ENCODE data around the gene RNF183.

RNF183 gene

GRCh38 chr9:113343732-113344231 lies 40.6 kb upstream of the RNF183 start:
- H3K27ac ChIP-seq (ENCODE audit: low read depth, low read length) = peak overlapping the region; percentile 79
- H3K4me1 ChIP-seq (ENCODE audit: control insufficient read depth in 5 of 5, insufficient read depth in 5 of 5, low read length in 5 of 5) = peaks cover 5 to 26% (median 15%) of the 10 kb centered on the region in 5 donors
- H3K4me3 ChIP-seq (ENCODE audit: low read depth in 1 of 5, low read length in 5 of 5) = no peak overlapping the region
- no peaks in the 10 kb centered on the region for H3K27me3 ChIP-seq (ENCODE audit: control insufficient read depth in 5 of 5, insufficient read depth in 4 of 5, low read length in 5 of 5)
- no peaks in the 10 kb centered on the region for H3K9me3 ChIP-seq (ENCODE audit: control insufficient read depth in 5 of 5, low read length in 5 of 5)
- no peaks in the 10 kb centered on the region for H3K36me3 ChIP-seq (ENCODE audit: control insufficient read depth in 5 of 5, insufficient read depth in 5 of 5, low read length in 5 of 5)
- peak overlapping the region in 1 of 5 donors; percentile 52 for H3K9ac ChIP-seq (ENCODE audit: low read length in 5 of 5)

DNA sequence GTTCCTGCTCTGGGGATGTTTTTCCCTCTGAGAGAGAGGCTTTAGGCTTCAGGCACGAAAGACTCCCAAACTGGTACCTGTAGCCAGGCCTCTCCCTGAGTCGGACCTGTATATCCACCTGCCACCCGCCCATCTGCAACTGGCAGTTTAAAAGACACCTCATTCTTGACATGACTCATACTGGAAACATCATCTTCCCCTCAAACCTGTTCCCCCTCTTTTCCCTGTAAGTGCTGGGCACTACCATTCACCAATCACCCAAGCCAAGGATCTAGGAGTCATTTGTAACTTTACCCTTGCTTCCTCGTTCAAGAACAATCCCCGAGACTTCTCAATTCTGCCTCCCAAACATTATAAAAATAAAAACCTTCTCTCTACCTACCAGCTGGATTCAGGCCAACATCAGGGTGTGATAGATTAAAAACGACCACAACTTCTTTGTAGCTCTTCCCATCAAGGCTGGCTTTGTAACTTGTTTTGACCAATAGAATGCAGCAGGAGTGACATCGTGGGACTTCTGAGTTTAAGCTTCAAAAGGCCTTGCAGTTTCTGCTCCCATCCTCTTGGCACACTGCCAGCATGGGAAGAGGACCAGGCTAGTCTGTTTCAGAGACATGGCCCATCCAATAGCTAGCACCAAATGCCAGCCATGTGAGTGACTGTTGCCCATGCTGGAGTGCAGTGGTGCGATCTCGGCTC lies 38.7 kb upstream of the RNF183 start:
- Histone ChIP-seq H3K9ac (ENCODE audit: low read length in 5 of 5) (no peak overlapping the region), H3K27me3 (ENCODE audit: control insufficient read depth in 5 of 5, insufficient read depth in 4 of 5, low read length in 5 of 5) (no peaks in the 10 kb centered on the region), H3K9me3 (ENCODE audit: control insufficient read depth in 5 of 5, low read length in 5 of 5) (no peaks in the 10 kb centered on the region), H3K4me1 (ENCODE audit: control insufficient read depth in 5 of 5, insufficient read depth in 5 of 5, low read length in 5 of 5) (peaks cover 5 to 26% (median 15%) of the 10 kb centered on the region in 5 donors), H3K27ac (ENCODE audit: low read depth, low read length) (no peak overlapping the region), H3K4me3 (ENCODE audit: low read depth in 1 of 5, low read length in 5 of 5) (no peak overlapping the region), H3K36me3 (ENCODE audit: control insufficient read depth in 5 of 5, insufficient read depth in 5 of 5, low read length in 5 of 5) (no peaks in the 10 kb centered on the region)

DNA sequence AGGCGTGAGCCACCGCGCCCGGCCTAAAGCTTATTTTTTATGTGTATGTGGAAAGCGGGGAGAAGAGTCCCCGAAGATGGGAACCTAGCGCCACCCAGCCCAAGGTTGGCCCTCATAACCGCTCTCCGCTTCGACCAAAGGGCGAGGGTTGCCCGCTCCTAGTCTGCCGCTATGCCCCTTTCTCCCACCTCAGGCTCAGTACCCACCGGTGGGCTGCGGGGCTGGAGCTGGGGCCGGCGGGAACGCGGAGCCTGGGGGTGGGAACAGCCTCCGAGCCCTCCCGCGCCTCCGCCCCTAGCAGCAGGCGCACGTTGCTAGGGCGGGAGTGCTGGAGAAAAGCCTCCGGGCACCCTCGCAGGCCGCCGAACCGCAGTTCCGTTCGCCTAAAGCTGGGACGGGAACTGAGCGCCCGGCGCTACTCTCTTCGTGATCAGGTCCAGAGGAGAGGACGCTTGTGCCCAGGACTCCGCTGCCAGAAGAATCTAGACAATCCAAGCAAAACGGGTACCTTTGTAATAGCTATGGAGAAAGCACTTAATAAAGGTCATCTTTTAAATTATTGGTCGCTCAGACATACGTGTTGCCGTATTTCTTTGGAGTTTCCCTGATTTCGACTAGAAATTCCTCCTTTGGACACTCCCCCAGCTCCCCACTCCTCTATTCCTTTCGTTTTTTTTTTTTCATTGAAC lies 37.0 kb upstream of the RNF183 start, which contains the start of gene WDR31:
Gene WDR31, minus strand, starts transcription at position 265 of the 689 bp plus-strand sequence. CDS start 8,253 bp downstream, outside the sequence.
- peak within 1 kb of the TSS; percentile 52 for H3K27ac ChIP-seq (ENCODE audit: low read depth, low read length)
- H3K4me3 ChIP-seq (ENCODE audit: low read depth in 1 of 5, low read length in 5 of 5) = peak within 1 kb of the TSS; percentile 82 to 94 (median 90)
- peak within 1 kb of the TSS; percentile 72 to 86 (median 76) for H3K9ac ChIP-seq (ENCODE audit: low read length in 5 of 5)
- H3K36me3 ChIP-seq (ENCODE audit: control insufficient read depth in 5 of 5, insufficient read depth in 5 of 5, low read length in 5 of 5) = no peaks in the 10 kb centered on the region
- no peaks in the 10 kb centered on the region for H3K27me3 ChIP-seq (ENCODE audit: control insufficient read depth in 5 of 5, insufficient read depth in 4 of 5, low read length in 5 of 5)
- peaks cover 5 to 26% (median 15%) of the 10 kb centered on the region in 5 donors for H3K4me1 ChIP-seq (ENCODE audit: control insufficient read depth in 5 of 5, insufficient read depth in 5 of 5, low read length in 5 of 5)
- H3K9me3 ChIP-seq (ENCODE audit: control insufficient read depth in 5 of 5, low read length in 5 of 5) = no peaks in the 10 kb centered on the region

- no peaks in the 10 kb centered on the region for H3K27me3 ChIP-seq (ENCODE audit: control insufficient read depth in 5 of 5, insufficient read depth in 4 of 5, low read length in 5 of 5)
- H3K27ac ChIP-seq (ENCODE audit: low read depth, low read length) = no peak overlapping the region
- no peak overlapping the region for H3K9ac ChIP-seq (ENCODE audit: low read length in 5 of 5)
- no peak overlapping the region for H3K4me3 ChIP-seq (ENCODE audit: low read depth in 1 of 5, low read length in 5 of 5)
- peaks cover 2 to 17% (median 13%) of the 10 kb centered on the region in 5 donors for H3K4me1 ChIP-seq (ENCODE audit: control insufficient read depth in 5 of 5, insufficient read depth in 5 of 5, low read length in 5 of 5)
- no peaks in the 10 kb centered on the region for H3K36me3 ChIP-seq (ENCODE audit: control insufficient read depth in 5 of 5, insufficient read depth in 5 of 5, low read length in 5 of 5)
- H3K9me3 ChIP-seq (ENCODE audit: control insufficient read depth in 5 of 5, low read length in 5 of 5) = no peaks in the 10 kb centered on the region
These were observed 34.5 kb upstream of the RNF183 start for GRCh38 chr9:113337714-113338113.

DNA sequence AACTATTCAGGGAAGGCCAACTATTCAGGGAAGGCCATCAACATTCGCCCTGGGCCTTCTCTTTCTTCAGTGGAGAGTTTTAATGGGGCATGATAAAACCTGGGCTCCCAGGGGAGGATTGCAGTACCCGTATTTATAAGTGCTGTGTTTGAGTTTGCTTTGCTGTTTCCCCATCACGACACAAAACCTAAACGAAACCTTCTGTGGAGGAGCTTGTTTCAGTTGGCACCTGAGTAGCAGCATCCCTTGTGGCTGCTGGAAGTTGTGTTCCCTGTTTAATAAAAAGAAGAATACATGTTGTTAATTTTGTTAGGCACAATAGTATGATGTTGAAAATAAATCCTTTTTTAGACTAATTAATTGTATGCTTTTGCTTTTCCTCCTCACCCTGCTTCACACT lies 28.6 kb upstream of the RNF183 start:
- Histone ChIP-seq H3K4me1 (ENCODE audit: control insufficient read depth in 5 of 5, insufficient read depth in 5 of 5, low read length in 5 of 5) (no peaks in the 10 kb centered on the region), H3K4me3 (ENCODE audit: low read depth in 1 of 5, low read length in 5 of 5) (no peak overlapping the region), H3K9ac (ENCODE audit: low read length in 5 of 5) (no peak overlapping the region), H3K36me3 (ENCODE audit: control insufficient read depth in 5 of 5, insufficient read depth in 5 of 5, low read length in 5 of 5) (peaks cover 2 to 6% (median 3%) of the 10 kb centered on the region in 5 donors), H3K27me3 (ENCODE audit: control insufficient read depth in 5 of 5, insufficient read depth in 4 of 5, low read length in 5 of 5) (no peaks in the 10 kb centered on the region), H3K27ac (ENCODE audit: low read depth, low read length) (no peak overlapping the region), H3K9me3 (ENCODE audit: control insufficient read depth in 5 of 5, low read length in 5 of 5) (no peaks in the 10 kb centered on the region)

GRCh38 chr9:113328045-113328782 lies 25.0 kb upstream of the RNF183 start:
- Histone ChIP-seq H3K9ac (ENCODE audit: low read length in 5 of 5) (no peak overlapping the region), H3K27ac (ENCODE audit: low read depth, low read length) (no peak overlapping the region), H3K36me3 (ENCODE audit: control insufficient read depth in 5 of 5, insufficient read depth in 5 of 5, low read length in 5 of 5) (peaks cover 2 to 10% (median 3%) of the 10 kb centered on the region in 5 donors), H3K4me1 (ENCODE audit: control insufficient read depth in 5 of 5, insufficient read depth in 5 of 5, low read length in 5 of 5) (no peaks in the 10 kb centered on the region), H3K4me3 (ENCODE audit: low read depth in 1 of 5, low read length in 5 of 5) (no peak overlapping the region), H3K9me3 (ENCODE audit: control insufficient read depth in 5 of 5, low read length in 5 of 5) (no peaks in the 10 kb centered on the region), H3K27me3 (ENCODE audit: control insufficient read depth in 5 of 5, insufficient read depth in 4 of 5, low read length in 5 of 5) (no peaks in the 10 kb centered on the region)

DNA sequence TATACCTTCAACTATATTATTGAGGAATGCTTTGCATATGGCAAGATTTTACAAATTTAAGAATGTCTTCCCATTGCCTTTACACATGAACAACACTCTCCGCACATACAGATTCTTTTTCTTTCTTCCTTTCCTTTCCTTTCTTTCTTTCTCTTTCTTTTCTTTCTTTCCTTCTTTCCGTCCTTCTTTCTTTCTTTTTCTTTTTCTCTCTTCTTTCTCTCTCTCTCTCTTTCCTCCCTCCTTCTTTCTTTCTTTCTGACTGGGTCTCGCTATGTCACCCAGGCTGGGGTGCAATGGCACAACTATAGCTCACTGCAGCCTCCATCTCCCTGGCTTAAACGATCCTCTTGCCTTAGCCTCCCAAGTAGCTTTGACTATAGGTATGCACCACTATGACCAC lies 23.1 kb upstream of the RNF183 start:
- no peak overlapping the region for H3K4me3 ChIP-seq (ENCODE audit: low read depth in 1 of 5, low read length in 5 of 5)
- no peak overlapping the region for H3K9ac ChIP-seq (ENCODE audit: low read length in 5 of 5)
- no peaks in the 10 kb centered on the region for H3K4me1 ChIP-seq (ENCODE audit: control insufficient read depth in 5 of 5, insufficient read depth in 5 of 5, low read length in 5 of 5)
- no peaks in the 10 kb centered on the region for H3K27me3 ChIP-seq (ENCODE audit: control insufficient read depth in 5 of 5, insufficient read depth in 4 of 5, low read length in 5 of 5)
- peaks cover 2 to 13% (median 8%) of the 10 kb centered on the region in 5 donors for H3K36me3 ChIP-seq (ENCODE audit: control insufficient read depth in 5 of 5, insufficient read depth in 5 of 5, low read length in 5 of 5)
- H3K9me3 ChIP-seq (ENCODE audit: control insufficient read depth in 5 of 5, low read length in 5 of 5) = no peaks in the 10 kb centered on the region
- no peak overlapping the region for H3K27ac ChIP-seq (ENCODE audit: low read depth, low read length)

DNA sequence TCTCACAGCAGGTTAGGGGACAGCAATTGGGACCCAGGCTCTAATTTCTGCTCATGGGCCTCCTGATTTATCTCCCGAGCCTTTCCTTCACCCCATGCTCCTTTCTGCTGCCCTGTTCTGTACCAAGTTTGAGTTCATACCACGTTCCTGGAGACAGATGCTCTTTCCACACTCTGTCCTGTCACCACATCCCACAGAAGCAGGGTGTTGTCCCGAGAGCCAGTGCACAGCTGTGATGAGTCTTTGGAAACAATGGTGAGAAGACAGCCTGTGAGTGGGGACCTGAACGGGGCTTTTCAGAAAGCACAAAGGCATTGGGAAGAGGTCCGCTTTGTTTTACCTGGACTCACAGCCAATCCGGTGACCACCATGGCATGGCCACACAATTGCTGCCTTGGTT lies 19.5 kb upstream of the RNF183 start:
- Histone ChIP-seq H3K9ac (ENCODE audit: low read length in 5 of 5) (no peak overlapping the region), H3K27me3 (ENCODE audit: control insufficient read depth in 5 of 5, insufficient read depth in 4 of 5, low read length in 5 of 5) (no peaks in the 10 kb centered on the region), H3K9me3 (ENCODE audit: control insufficient read depth in 5 of 5, low read length in 5 of 5) (no peaks in the 10 kb centered on the region), H3K4me1 (ENCODE audit: control insufficient read depth in 5 of 5, insufficient read depth in 5 of 5, low read length in 5 of 5) (peaks cover 0 to 4% (median 0%) of the 10 kb centered on the region in 5 donors), H3K4me3 (ENCODE audit: low read depth in 1 of 5, low read length in 5 of 5) (no peak overlapping the region), H3K36me3 (ENCODE audit: control insufficient read depth in 5 of 5, insufficient read depth in 5 of 5, low read length in 5 of 5) (peaks cover 5 to 24% (median 8%) of the 10 kb centered on the region in 5 donors), H3K27ac (ENCODE audit: low read depth, low read length) (no peak overlapping the region)

GRCh38 chr9:113320051-113320450 lies 16.9 kb upstream of the RNF183 start:
- peaks cover 5 to 21% (median 8%) of the 10 kb centered on the region in 5 donors for H3K36me3 ChIP-seq (ENCODE audit: control insufficient read depth in 5 of 5, insufficient read depth in 5 of 5, low read length in 5 of 5)
- no peak overlapping the region for H3K9ac ChIP-seq (ENCODE audit: low read length in 5 of 5)

More at GRCh38 chr9:113320051-113320450, 16.9 kb upstream of the RNF183 start:
- Histone ChIP-seq H3K27me3 (ENCODE audit: control insufficient read depth in 5 of 5, insufficient read depth in 4 of 5, low read length in 5 of 5) (no peaks in the 10 kb centered on the region), H3K4me1 (ENCODE audit: control insufficient read depth in 5 of 5, insufficient read depth in 5 of 5, low read length in 5 of 5) (peaks cover 0 to 8% (median 0%) of the 10 kb centered on the region in 5 donors), H3K27ac (ENCODE audit: low read depth, low read length) (no peak overlapping the region), H3K9me3 (ENCODE audit: control insufficient read depth in 5 of 5, low read length in 5 of 5) (no peaks in the 10 kb centered on the region), H3K4me3 (ENCODE audit: low read depth in 1 of 5, low read length in 5 of 5) (no peak overlapping the region)
